HG02885 (cell line): ENCODE measurements around the gene NPY4R.
"Not testable (repeated sequence)": the region's sequence is repeated elsewhere in the genome, so short reads cannot be mapped to it uniquely, and the experiment has no call there.

Experiments
- ATAC-seq: cut with Tn5 transposase; IDR thresholded peaks from one replicate; pipeline ENCODE4 v1.9.1; 2021; ENCODE audit warnings: mild to moderate bottlenecking; ENCODE audit not compliant: unreplicated experiment, poor library complexity

The NPY4R gene

GRCh38 chr10:46459579-46459978, 6.2 kb downstream of the NPY4R start:
- ATAC-seq: not testable (repeated sequence)

DNA sequence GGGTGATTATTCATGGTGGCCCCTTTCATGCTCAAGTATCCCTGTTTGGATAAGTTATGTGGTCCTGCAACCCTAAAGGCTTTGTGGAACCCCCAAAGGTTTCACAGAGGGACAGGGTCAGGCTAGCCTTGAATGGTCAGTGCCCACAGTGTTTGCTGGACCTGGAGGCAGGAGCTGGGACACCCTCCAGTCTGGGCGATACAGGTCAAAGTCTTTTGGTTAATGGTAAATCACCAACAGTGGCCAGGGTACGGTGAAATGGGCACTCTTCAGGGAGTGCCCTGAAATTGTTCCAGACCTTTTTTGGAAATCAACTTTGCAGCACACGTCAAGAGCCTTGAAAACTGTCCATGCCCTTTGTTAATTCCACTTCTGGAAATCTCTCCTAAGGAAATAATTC, 8.7 kb downstream of the NPY4R start:
- not testable (repeated sequence) for ATAC-seq

- not testable (repeated sequence) for ATAC-seq
These were observed 9.8 kb downstream of the NPY4R start for GRCh38 chr10:46455992-46456391.

- ATAC-seq: not testable (repeated sequence)
These were observed 14.4 kb downstream of the NPY4R start for GRCh38 chr10:46451365-46451764.

GRCh38 chr10:46450829-46451228, 14.9 kb downstream of the NPY4R start:
- ATAC-seq: not testable (repeated sequence)

DNA sequence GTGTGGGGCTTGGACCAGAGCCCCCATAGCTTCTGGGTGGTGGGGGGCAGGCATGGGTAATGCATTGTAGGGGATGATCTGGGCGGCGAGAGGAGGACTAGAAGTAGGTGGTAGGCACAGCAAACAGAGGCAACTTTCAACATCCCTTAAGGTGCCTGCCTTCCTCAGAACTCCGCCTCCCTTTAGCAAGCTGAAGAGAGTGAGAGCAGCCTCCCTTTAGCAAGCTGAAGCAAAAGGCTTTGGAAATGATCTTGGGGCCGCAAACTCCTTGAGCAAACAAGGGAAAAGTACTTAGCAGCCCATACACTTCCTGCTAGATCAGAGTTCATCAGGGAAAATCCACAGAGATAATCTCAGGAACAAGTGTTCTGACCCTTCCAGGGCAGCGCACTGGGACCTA, 18.3 kb downstream of the NPY4R start:
- ATAC-seq: not testable (repeated sequence)

- peak; percentile 68 for ATAC-seq
These were observed 20.2 kb downstream of the NPY4R start for GRCh38 chr10:46445389-46446122.

- not testable (repeated sequence) for ATAC-seq
These were observed 22.3 kb downstream of the NPY4R start for GRCh38 chr10:46443422-46443821.

GRCh38 chr10:46442706-46443275, 23.0 kb downstream of the NPY4R start:
- ATAC-seq: not testable (repeated sequence)

- not testable (repeated sequence) for ATAC-seq
These were observed 23.9 kb downstream of the NPY4R start for GRCh38 chr10:46441837-46442278.

DNA sequence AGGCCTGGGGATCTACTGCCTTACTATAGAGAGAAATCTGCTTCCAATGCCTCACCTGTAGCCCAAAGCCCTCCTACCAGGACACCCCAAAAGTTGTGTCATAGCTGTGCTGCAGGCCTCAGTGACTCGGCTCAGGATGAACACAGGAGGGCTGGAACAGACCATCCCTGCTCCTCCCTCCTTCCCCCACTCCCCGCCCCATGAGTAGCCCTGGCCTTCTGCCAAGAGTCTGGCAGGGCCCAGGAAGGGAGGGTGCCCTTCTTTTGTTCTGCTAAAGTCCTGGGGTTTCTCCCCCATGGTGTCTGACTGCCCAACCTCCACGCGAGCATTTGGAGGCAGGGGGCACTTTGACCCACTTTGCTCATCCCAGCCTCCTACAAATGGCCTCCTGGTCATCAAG, 24.8 kb downstream of the NPY4R start:
- ATAC-seq: not testable (repeated sequence)

GRCh38 chr10:46423550-46423949, 42.2 kb downstream of the NPY4R start:
- ATAC-seq: not testable (repeated sequence)

GRCh38 chr10:46419570-46420379, 46.0 kb downstream of the NPY4R start:
- ATAC-seq: not testable (repeated sequence)

- ATAC-seq: not testable (repeated sequence)
These were observed 47.5 kb downstream of the NPY4R start for GRCh38 chr10:46418283-46418682.

DNA sequence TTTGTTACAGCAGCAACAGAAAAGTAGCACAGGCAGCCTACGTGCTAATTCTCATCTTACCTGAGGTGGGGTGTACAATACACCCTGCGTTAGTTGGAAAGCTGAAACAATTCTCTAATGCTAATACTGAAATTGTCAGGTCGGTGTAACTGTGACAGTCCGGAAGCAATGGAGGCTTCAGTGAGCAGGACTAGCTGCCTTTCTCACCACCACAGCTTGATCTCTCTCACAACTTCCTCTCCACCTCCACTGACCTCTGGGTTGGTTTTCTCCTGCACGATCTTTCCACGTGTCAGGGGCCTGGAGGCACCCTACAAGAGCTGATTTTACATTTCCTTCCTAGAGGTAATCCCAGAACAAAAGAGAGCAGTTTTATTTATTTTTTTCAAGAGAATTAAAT, 50.5 kb downstream of the NPY4R start:
- ATAC-seq: peak; percentile 71

DNA sequence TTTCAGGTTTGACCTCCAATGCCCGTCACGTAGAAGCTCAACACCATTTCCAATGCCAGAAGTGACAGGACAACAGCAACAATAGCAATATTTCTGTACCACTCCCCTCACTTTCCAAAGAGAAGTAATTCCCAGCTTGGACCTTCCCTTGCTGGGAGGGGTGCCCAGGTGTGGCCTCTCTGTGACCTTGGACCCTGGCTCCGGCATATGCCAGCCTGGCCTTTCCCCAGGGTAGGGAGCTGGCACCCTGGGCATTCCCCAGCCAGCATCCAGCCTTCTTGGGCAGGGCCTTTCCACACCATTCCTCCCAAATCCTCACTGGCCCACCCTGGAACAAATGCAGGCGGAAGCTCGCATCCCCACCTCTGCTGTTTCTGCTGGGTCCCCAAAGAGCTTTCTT, 53.1 kb downstream of the NPY4R start:
- ATAC-seq: not testable (repeated sequence)

DNA sequence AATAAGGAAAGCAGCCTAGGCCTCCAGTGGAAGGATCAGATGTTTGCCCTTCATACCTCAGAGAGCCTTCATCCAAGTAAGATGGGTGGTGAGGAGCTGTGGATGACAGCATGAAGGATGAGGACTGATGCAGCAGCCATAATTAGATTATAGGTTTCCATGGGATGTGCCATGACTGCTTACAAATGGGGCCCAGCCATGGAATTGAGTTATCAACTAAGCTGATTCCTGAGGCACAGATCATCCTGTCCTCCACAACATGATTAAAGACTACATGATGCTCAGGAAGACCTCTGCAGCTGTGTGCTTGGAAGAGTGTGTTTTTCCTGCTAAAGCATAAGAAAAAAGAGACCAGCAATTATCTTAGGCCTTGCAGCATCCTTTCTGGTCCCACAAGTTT, 54.6 kb downstream of the NPY4R start:
- ATAC-seq: not testable (repeated sequence)
